HG03439 (cell line): ENCODE measurements around the gene BTBD17.

Experiments
- ATAC-seq: cut with Tn5 transposase; IDR thresholded peaks from one replicate; pipeline ENCODE4 v1.9.1; 2021; ENCODE audit warnings: mild to moderate bottlenecking, moderate library complexity; ENCODE audit not compliant: unreplicated experiment

Gene BTBD17

GRCh38 chr17:74387365-74388218, 25.9 kb upstream of the BTBD17 start:
- ATAC-seq, result no peak

GRCh38 chr17:74386386-74386785, 24.7 kb upstream of the BTBD17 start:
- no peak for ATAC-seq

- ATAC-seq, result no peak
Measured at GRCh38 chr17:74385201-74385600, 23.5 kb upstream of the BTBD17 start.

- no peak for ATAC-seq
Measured at GRCh38 chr17:74383141-74383540, 21.5 kb upstream of the BTBD17 start.

GRCh38 chr17:74380959-74381808, 19.5 kb upstream of the BTBD17 start:
- no peak for ATAC-seq

GRCh38 chr17:74380086-74380958, 18.7 kb upstream of the BTBD17 start:
- ATAC-seq, result no peak

GRCh38 chr17:74379495-74380085, 17.9 kb upstream of the BTBD17 start:
- no peak for ATAC-seq

- no peak for ATAC-seq
Measured at GRCh38 chr17:74374858-74375257, 13.2 kb upstream of the BTBD17 start.

- ATAC-seq, result no peak
Measured at GRCh38 chr17:74373838-74374606, 12.4 kb upstream of the BTBD17 start.

GRCh38 chr17:74372426-74372825, 10.8 kb upstream of the BTBD17 start:
- no peak for ATAC-seq

GRCh38 chr17:74371653-74372147, 10.0 kb upstream of the BTBD17 start:
- ATAC-seq, result no peak

GRCh38 chr17:74369665-74370490, 8.2 kb upstream of the BTBD17 start:
- no peak for ATAC-seq

- no peak for ATAC-seq
Measured at GRCh38 chr17:74369221-74369620, 7.6 kb upstream of the BTBD17 start.

GRCh38 chr17:74368341-74369081, 6.8 kb upstream of the BTBD17 start:
- ATAC-seq, result no peak

- no peak for ATAC-seq
Measured at GRCh38 chr17:74367206-74367605, 5.5 kb upstream of the BTBD17 start, which contains the start of gene GPR142. Gene GPR142 (plus strand): TSS chr17:74367506. CDS start chr17:74369541, 2,035 bp downstream.

GRCh38 chr17:74362810-74363498, 1.3 kb upstream of the BTBD17 start:
- no peak for ATAC-seq

- no peak for ATAC-seq
Measured at GRCh38 chr17:74362069-74362405, 369 bp upstream of the BTBD17 start.

- ATAC-seq, result no peak
Measured at GRCh38 chr17:74360899-74361229, 804 bp downstream of the BTBD17 start.
